GM12891 (cell line): ENCODE measurements around the gene UBE2J2.

Experiments
- DNase-seq: peaks from one replicate; pipeline ENCODE4 v3.0.0; 2011; ENCODE audit warnings: low spot score; ENCODE audit not compliant: insufficient read length
- FAIRE-seq: peaks from 2 replicates; lab custom pipeline; 2011; peaks lifted over from hg19 to GRCh38; lab: Jason Lieb, UNC
- PAX5 ChIP-seq: IDR thresholded peaks from 2 replicates; pipeline ENCODE4 v1.6.1; 2011; ENCODE audit warnings: low read length, moderate library complexity, mild to moderate bottlenecking; ENCODE audit not compliant: insufficient read depth, severe bottlenecking
- POLR2A ChIP-seq: IDR thresholded peaks from 2 replicates; pipeline ENCODE4 v1.6.1; 2011; ENCODE audit warnings: low read depth, low read length, control low read depth
- POLR2AphosphoS5 ChIP-seq: IDR thresholded peaks from 2 replicates; pipeline ENCODE4 v1.6.1; 2011; ENCODE audit warnings: low read depth, low read length, control low read depth
- POU2F2 ChIP-seq: IDR thresholded peaks from 2 replicates; pipeline ENCODE4 v1.6.1; 2011; ENCODE audit warnings: low read depth, mild to moderate bottlenecking, control low read depth, low read length, moderate library complexity
- SPI1 ChIP-seq: IDR thresholded peaks from 2 replicates; pipeline ENCODE4 v1.6.1; 2011; ENCODE audit warnings: low read depth, low read length, control low read depth
- TAF1 ChIP-seq: IDR thresholded peaks from 2 replicates; pipeline ENCODE4 v1.6.1; 2011; ENCODE audit warnings: low read depth, low read length, control low read depth

The UBE2J2 gene

GRCh38 chr1:1247341-1247913 is 26.2 kb downstream of the UBE2J2 start:
- TF ChIP-seq TAF1 = no peak
- no peak for TF ChIP-seq POU2F2
- TF ChIP-seq POLR2A = no peak
- TF ChIP-seq PAX5 = no peak
- no peak for TF ChIP-seq SPI1
- TF ChIP-seq POLR2AphosphoS5 = no peak
- no peak for FAIRE-seq
- DNase-seq = no peak

- FAIRE-seq = no peak
- DNase-seq = no peak
- TF ChIP-seq POU2F2 (no peak), POLR2AphosphoS5 (no peak), TAF1 (no peak), SPI1 (no peak), POLR2A (no peak), PAX5 (no peak)
Measured at GRCh38 chr1:1246577-1247340, 26.9 kb downstream of the UBE2J2 start, which contains the start of gene C1QTNF12. Gene C1QTNF12, minus strand, starts transcription at chr1:1246722. Its CDS starts 32 bp downstream, at chr1:1246690.

GRCh38 chr1:1245817-1246576 is 27.7 kb downstream of the UBE2J2 start:
- DNase-seq (no peak), FAIRE-seq (no peak)
- no peak for TF ChIP-seq PAX5
- TF ChIP-seq POLR2A = no peak
- no peak for TF ChIP-seq SPI1
- TF ChIP-seq POLR2AphosphoS5 = no peak
- TF ChIP-seq TAF1 = no peak
- TF ChIP-seq POU2F2 = no peak

- FAIRE-seq = no peak
- no peak for DNase-seq
- TF ChIP-seq SPI1 = no peak
- no peak for TF ChIP-seq POLR2AphosphoS5
Measured at GRCh38 chr1:1245178-1245816, 28.4 kb downstream of the UBE2J2 start.

GRCh38 chr1:1244192-1244811 is 29.4 kb downstream of the UBE2J2 start:
- DNase-seq (no peak), FAIRE-seq (no peak)
- no peak for TF ChIP-seq TAF1
- TF ChIP-seq SPI1 = no peak
- TF ChIP-seq POLR2A = no peak
- no peak for TF ChIP-seq POLR2AphosphoS5

GRCh38 chr1:1243807-1244191 is 29.9 kb downstream of the UBE2J2 start:
- no peak for DNase-seq
- no peak for TF ChIP-seq POU2F2
- no peak for TF ChIP-seq POLR2AphosphoS5
- TF ChIP-seq PAX5 = no peak
- no peak for TF ChIP-seq POLR2A
- no peak for TF ChIP-seq TAF1
- no peak for TF ChIP-seq SPI1
- no peak for FAIRE-seq

GRCh38 chr1:1243266-1243660 is 30.4 kb downstream of the UBE2J2 start:
- no peak for FAIRE-seq

GRCh38 chr1:1242461-1243265 is 31.0 kb downstream of the UBE2J2 start:
- no peak for FAIRE-seq
- TF ChIP-seq POLR2AphosphoS5 = no peak
- no peak for TF ChIP-seq POLR2A
- no peak for TF ChIP-seq TAF1
- no peak for TF ChIP-seq POU2F2
- no peak for TF ChIP-seq PAX5
- TF ChIP-seq SPI1 = no peak
- no peak for DNase-seq

More at GRCh38 chr1:1243266-1243660, 30.4 kb downstream of the UBE2J2 start:
- TF ChIP-seq SPI1 = no peak
- DNase-seq = no peak
